Smooth muscle cell of the brain vasculature (primary cell): ENCODE results near the gene IFITM5.
"Not testable (repeated sequence)": the region's sequence is repeated elsewhere in the genome, so short reads cannot be mapped to it uniquely, and the experiment has no call there.

ENCODE experiments used
- DNase-seq: peaks from one replicate; pipeline ENCODE4 v3.0.0-alpha.2; 2012; ENCODE audit warnings: low read depth, low spot score

IFITM5 gene

DNA sequence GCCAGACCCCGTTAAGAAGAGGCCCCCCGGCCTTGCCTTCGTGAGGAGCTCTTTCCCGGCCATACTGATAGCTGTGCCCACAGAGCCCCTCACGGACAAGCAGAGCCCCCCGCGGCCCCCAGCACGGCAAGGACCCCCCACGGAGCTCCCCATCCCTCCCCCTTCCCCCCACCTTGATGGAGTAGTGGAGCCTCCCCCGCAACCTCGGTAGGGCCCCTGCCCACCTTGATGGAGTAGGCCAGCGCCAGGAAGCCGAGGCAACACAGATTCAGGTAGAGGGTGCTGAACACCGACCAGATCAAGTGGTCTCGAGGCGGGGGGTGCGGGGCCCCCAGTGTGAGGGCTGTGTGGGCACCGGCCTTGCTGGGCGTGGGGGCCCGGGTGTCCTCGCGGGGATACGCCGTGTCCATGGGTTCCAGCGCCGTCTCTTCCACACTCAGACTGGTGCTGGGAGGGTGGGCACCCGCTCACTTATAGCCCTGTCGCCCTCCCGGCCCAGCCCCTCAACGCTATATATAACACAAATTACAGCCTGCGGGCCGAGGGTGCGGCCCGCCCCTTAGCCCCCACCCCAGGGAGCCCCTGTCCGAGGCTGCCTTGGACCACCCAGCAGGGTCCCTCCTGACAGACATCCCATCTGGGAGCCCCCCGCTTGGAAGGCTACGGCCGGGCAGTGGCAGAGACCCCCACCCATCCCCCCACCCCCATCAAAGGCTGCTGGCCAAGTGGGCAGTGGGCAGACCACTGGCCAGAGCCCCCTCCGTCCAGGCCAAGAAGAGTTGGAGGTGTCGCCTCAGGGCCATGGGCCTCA is at the start of gene IFITM5:
TSS of gene IFITM5 (minus strand) at position 446 of the 811 bp plus-strand sequence. CDS start at position 410, 36 bp downstream.
- DNase-seq, result no peak

DNA sequence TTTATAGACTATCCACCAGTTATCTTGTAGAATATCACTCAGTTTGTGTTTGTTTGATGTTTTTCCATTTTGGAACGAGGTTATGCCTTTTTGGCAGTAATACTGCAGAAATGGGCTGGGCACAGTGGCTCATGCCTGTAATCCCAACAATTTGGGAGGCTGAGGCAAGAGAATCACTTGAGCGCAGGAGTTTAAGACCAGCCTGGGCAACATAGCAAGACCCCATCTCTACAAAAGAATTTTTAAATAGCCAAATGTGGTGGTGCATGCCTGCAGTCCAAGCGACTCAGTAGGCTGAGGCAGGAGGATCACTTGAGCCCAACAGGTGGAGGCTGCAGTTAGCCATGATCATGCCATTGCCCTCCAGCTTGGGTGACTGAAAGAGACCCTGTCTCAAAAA is 47.2 kb upstream of the IFITM5 start:
- no peak for DNase-seq

- DNase-seq, result no peak
These were observed 45.7 kb upstream of the IFITM5 start for GRCh38 chr11:344836-345578.

DNA sequence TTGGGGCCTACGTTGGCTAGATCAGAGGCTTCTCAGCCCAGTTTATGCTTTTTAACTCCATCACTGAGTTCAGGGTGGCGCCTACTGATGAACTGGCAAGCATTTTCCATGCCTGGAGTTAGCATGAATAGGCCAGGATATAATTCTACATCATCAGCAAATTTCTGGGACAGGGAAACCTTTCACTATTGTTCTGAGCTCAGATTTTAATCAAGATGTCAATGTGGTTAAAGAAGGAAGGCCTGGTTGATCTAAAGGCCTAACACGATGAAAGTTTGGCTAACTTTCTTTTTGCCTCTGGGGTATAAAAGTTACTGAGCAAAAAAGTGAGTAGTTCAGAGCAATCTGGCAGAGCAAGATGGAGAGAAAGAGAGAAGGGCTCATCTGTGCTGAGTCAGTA is 43.0 kb upstream of the IFITM5 start:
- DNase-seq, result no peak

- DNase-seq, result no peak
These were observed 41.5 kb upstream of the IFITM5 start for GRCh38 chr11:340539-341512.

- DNase-seq, result no peak
These were observed 40.6 kb upstream of the IFITM5 start for GRCh38 chr11:339963-340362.

DNA sequence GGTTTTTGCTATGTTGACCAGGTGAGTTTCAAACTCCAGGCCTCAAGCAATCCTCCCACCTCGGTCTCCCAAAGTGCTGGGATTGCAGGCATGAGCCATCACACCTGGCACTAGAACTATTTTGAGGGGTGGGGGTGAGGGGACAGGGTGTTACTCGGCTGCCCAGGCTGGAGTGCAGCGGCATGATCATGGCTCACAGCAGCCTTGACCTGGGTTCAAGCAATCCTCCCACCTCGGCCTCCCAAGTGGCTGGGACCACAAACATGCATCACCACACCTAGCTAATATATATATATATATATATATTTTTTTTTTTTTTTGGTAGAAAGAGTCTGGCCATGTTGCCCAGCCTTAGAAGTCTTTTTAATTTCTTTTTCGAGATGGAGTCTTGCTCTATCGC is 38.4 kb upstream of the IFITM5 start:
- DNase-seq, result no peak

DNA sequence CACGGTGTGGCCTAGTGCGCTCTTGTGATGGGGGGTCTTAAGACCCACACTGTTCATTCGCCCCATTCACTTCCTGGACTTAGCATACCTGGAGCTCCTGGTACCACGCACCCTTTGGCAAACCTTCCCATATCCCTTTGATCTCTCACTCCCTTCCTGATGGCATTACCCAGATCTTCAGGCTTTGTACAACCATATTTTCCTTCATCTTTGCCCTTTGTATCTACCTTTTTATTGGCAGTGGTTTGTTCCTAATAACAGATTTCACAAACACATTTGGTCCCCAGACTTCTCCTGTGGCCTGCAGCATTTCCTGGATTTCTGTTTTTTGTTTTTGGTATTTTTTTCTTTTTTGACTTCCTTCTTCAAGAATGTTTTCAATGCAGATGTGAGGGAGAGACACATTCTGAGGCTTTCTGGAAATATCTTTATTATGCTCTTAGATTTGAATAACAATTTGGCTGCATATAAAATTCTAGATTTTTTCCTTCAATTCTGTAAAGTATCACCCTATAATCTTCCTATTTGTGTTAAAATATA is 37.4 kb upstream of the IFITM5 start:
- no peak for DNase-seq

DNA sequence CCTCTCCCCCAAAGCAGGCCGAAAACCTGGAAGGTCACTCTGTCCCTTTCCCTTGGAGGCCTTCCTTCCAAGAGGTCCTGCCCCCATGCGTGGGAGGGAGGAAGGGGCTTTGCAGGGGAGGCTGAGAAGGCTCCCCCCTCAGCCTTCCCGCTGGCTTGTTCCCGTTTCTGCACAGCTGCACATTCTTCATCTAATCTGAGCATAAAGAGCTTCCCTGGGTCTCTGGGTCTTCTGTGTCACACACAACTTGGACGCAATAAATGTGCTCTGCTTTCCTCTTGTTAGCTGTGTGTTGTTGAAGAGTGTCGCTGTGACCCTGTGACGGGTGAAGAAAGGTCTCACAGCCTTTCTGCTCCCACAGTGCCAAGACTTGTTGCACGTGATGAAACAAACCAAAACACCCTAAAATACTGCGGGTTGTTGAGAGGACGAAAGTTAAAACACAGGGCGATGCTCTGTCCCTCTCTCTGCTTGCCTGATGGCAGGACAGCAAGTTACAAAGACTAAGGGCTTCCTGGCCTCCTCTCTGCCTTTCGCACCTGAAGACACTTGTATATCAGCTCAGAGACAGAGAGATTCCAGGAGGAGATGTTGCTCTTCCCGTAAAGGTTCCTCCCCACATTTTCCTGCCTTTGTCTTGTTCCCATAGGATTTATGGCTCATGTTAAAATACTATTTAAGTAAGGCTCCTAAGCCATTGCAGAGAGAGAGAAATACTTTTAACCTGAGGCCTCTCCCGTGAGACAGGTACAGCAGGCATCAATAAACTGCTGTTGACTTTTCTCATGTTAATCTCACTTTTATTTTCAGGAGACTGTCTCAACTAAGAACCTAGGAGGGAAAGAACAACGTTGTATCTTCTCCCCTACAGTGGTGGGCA is 36.7 kb upstream of the IFITM5 start:
- peak; percentile 78 for DNase-seq

- DNase-seq, result no peak
These were observed 35.1 kb upstream of the IFITM5 start for GRCh38 chr11:334264-334994.

DNA sequence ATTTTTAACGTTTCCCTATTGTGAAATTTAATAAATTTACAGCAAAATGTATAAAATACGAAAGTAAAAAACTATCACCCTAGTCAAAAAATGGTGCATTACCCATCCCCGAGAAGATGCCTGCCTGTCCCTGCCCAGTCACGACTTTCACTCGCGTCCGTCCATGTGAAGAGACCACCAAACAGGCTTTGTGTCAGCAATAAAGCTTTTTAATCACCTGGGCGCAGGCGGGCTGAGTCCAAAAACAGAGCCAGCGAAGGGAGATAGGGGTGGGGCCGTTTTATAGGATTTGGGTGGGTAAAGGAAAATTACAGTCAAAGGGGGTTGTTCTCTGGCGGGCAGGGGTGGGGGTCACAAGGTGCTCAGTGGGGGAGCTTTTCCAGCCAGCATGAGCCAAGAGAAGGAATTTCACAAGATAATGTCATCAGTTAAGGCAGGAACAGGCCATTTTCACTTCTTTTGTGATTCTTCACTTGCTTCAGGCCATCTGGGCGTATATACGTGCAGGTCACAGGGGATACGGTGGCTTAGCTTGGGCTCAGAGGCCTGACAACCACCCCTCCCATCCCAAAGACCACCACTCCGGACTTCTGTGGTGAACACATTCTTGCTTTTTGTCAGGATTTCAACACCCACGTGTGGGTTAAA is 34.4 kb upstream of the IFITM5 start:
- not testable (repeated sequence) for DNase-seq

GRCh38 chr11:332651-333480 is 33.5 kb upstream of the IFITM5 start:
- no peak for DNase-seq

DNA sequence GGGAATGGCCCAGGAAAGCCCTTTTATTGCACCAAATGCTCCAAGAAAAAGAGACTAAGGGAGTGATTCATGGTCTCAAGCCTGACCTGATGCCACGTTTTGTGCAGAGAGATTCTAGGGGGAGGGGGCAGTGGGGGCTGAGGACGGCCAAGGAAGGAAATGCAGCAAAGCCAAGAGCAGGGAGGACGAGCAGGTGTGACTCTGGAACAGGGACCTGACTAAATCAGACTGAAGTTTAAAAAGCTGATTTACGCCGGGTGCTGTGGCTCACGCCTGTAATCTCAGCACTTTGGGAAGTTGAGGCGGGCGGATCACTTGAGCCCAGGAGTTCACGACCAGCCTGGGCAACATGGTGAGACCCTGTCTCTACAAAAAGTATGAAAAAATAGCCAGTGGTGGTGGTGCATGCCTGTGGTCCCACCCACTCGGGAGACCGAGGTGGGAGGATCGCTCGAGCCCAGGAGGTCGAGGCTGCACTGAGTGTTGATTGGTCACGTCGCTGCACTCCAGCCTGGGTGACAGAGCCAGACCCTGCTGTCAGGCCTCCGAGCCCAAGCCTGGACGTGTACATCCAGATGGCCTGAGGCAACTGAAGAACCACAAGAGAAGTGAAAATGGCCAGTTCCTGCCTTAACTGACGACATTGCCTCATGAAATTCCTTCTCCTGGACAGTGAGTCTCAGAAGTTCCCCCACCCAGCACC is 32.2 kb upstream of the IFITM5 start:
- DNase-seq, result no peak

DNA sequence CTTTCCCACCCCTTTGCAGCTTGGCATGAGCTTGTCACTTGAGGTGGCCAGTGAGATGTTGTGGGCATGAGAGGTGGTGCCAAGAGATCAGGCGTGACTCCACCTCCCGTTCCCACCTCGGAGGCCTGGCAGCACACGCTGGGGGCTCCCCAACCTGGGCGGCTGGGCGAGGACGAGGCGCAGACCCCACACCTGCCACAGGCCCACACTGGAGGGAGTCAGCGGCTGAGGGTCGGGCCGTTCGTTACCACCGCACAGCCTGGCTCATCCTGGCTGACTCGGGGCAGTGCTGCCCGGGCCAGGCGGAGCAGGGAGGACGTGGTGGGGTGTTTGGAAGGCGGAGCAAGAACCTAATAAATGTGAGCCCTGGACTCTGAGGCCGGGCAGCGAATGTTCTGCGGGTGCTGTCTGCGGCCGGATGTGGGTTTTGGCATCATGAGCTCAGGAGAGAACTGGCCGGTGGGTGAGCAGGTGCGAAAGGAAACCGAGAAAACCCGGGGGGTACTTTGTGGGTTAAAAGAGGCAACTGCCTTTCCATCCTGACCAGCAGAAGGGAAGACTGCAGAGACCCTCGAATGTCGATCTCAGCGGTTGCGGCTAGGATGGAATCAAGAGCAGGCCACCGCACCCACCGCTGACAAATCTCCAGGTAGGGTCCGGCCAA is 31.5 kb upstream of the IFITM5 start:
- no peak for DNase-seq

- DNase-seq, result no peak
These were observed 31.0 kb upstream of the IFITM5 start for GRCh38 chr11:330307-330693.

- DNase-seq, result no peak
These were observed 30.5 kb upstream of the IFITM5 start for GRCh38 chr11:329886-330253.

GRCh38 chr11:328516-329100 is 29.3 kb upstream of the IFITM5 start:
- DNase-seq, result not testable (repeated sequence)
